GM19351 (cell line): ENCODE data around the gene FUOM.
"Not testable (repeated sequence)": the region's sequence is repeated elsewhere in the genome, so short reads cannot be mapped to it uniquely, and the experiment has no call there.

Source experiments
- ATAC-seq: cut with Tn5 transposase; IDR thresholded peaks from one replicate; pipeline ENCODE4 v1.9.1; 2021; ENCODE audit warnings: mild to moderate bottlenecking, moderate library complexity; ENCODE audit not compliant: unreplicated experiment

FUOM gene

DNA sequence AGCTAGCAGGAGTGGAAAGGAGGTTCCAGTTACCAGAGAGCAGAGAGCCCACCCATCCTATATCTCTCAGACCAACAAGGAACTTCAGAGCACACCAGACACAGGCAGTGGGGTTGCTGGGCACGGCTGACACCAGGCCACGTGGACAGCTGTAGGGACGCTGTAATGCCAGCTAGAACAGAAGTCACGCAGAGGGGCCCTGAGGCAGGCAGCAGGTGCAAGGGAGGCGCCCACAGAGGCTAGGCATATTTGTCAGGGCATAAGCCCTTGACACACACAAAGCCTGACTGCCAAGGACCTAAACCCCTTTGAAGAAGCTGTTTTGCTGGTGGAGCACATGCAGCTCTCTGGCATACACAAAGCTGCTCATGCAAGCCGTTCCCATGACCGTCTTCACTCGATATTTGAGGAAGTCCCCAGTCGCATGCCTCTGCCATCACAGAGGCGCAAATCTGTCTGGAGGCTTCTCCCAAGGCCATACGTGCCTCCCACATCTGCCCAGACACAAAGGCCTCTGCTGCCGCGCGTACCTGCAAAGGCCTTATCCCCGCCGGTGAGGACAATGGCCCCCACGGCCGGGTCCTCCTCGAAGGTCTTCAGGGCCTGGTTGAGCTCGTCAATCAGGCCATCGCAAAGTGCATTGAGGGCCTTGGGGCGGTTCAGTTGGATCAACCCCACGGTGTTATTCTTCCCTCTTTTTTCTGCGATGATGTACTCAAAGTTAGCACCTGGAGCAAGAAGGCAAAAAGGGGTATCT, 12.4 kb upstream of the FUOM start:
- ATAC-seq = no peak

GRCh38 chr10:133368153-133368552, 10.3 kb upstream of the FUOM start:
- no peak for ATAC-seq

GRCh38 chr10:133367461-133367860, 9.6 kb upstream of the FUOM start:
- not testable (repeated sequence) for ATAC-seq

DNA sequence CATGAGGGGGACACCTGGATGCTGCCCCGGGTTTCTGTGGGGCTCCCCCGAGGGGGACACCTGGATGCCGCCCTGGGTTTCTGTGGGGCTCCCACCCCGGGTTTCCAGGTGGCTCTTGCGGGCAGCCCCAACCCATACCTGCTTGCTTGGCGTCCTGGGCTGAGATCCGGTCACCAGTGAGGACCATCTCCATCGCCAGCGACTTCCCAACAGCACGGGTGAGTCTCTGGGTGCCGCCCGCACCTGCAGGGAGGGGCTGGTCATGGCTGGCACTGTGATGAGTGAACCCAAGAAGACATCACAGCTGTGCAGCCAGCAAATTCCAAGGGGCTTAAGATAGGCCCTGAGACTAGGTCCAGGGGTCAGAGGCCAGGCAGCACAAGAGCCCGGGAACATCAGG, 8.9 kb upstream of the FUOM start:
- ATAC-seq = no peak

DNA sequence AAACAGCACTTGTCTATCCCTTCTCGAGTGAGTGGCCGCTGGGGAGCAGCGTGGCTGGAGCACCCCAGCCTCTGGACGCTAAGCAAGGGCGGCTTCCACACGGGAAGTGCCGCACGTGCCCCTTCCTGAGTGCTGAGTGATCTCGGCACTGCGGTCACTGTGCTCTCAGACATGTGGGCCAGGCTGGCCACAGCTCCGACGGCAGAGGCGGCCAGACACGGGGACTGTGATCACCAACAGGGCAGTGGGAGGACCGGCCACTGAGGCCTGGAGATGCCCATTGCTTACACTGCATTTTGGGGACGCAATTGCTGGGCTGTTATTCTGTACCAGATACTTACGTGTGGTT, 8.3 kb upstream of the FUOM start:
- ATAC-seq = no peak

DNA sequence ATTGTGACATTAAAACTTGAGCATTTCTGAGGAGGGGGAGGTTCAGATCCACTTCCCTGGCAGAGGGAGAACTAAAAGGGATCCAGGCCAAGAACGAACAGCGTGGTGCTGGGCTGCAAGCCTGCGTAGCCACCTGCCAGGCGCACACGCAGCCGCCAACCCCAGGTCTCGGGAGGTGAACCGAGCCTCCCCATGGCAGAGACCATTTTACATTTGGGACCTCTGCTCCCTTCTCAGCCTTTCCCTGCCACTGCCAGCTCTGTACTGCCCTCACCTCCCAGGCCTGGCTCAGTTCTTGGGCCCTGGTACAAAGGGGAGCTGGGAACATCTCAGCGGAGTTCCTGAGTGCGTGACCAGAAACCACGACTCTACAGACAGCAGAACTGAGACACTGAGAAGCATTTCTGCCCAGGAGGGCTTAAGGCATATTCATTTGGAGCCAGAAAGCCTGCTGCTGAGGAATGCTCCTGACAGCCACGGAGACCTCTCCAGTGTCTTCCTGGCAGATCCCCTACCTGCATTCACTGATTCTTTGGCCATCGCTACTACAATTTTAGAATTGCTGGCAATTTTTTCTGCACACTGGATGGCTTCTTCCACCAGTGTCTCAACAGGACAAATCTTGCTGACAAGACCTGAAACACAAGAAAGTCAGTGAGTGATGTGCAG, 7.8 kb upstream of the FUOM start:
- ATAC-seq = no peak

GRCh38 chr10:133364645-133365431, 7.0 kb upstream of the FUOM start:
- no peak for ATAC-seq

GRCh38 chr10:133362846-133363245, 5.0 kb upstream of the FUOM start:
- ATAC-seq = no peak

- peak; percentile 24 for ATAC-seq
Measured at GRCh38 chr10:133361773-133362441, 4.1 kb upstream of the FUOM start.

- ATAC-seq = no peak
Measured at GRCh38 chr10:133361227-133361626, 3.4 kb upstream of the FUOM start.

DNA sequence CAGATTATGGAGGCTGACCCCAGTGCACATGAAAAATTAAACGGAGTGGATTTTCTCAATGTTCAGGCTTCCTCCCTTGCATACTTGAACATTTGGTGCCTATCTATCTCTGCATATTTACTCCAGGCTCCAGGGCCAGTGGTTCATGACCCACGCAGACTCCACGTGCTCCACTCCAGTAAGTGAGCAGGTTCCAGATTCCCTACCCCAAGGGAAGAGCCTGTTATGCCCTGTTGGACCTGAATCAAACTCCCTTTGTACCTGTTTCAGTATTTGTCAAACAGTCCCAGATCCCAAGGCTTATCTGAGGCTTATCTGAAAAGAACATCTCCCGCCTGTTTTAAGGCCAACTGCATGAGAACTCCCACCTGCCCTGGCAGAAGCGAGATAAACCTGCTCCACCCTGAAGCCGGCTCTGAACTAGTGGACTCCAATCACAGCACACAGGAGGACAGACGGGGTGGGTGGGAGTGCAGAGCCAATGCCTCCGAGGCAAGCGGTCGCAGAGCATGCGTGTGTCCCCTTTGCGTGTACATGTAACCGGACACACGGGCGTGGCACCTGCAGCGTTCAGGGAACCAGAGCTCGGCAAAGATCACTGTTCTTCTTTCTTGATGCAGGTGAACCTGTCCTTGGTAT, 2.3 kb upstream of the FUOM start:
- no peak for ATAC-seq

DNA sequence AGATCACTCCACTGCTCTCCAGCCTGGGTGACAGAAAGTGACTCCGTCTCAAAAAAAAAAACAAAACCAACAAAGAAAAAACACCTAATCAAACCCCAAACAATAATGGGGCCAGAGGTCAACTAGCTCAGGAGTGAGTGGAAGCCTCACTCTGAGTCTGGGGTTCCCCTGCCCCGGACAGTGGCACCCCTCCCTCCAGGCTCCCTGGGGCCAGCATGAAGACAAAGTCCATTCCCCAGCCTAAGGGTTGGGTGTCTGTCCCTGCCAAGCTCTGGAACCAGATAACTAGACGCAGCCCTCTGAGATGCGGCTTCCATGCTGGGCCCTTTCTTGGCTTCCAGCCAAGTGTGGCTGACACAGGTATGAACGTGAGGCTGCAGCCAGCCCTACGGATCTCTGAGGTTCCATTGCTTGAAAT, 1.7 kb upstream of the FUOM start:
- no peak for ATAC-seq

DNA sequence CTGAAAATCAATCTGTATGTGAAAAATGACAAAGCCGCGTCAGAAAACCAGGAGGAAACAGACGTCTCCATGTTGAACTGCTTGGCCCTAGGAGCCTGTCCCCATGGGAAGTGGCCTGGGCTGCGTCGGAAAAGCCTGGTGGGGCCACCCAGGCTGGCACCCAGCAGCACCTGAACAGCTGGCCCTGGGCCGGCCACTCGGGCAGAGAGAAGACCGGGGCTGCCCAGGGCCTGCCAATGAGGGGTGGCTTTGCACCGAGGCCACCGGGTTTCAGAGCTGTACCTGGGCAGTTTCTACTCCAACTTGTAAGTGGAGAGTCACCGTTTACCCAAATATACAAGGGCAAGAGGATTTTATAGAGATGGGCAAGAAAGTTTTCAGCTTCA, 1.1 kb upstream of the FUOM start:
- ATAC-seq = no peak

GRCh38 chr10:133358162-133358924, 524 bp upstream of the FUOM start:
- ATAC-seq = no peak

DNA sequence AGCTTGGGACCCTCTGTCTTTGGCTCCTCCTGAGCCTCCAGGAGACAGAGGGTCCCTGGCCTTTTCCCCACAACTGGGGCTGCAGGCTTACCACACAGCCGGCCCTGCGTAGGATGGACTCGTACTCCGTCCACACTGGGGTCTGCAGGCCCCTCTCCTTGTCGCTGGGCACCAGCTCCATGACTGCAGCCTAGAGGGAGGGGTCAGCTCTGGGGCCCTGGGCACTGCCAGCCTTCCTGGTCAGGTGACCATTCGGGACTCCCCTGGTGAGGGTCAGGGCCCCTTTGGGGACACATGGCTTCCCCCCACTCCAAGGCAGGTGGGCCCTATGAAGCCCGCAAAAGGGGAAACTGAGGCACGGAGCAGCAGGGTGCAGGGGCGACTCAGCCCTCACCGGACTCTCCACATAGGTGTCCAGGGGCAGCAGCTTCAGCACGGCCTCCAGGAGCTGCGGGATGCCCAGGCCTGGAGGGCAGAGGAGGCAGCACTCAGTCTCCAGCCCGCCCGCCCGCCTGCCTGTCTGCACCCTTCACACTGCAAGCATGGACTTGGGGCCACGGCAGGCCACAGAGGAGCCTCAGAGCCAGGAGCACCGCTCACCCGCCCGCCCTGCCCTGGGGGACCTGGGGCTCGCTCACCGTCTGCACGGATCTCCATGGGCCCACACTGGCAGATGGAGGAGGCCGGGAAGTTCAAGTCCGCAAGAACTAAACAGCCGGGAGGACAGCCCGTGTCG, 1.1 kb downstream of the FUOM start:
- ATAC-seq = peak; percentile 4

DNA sequence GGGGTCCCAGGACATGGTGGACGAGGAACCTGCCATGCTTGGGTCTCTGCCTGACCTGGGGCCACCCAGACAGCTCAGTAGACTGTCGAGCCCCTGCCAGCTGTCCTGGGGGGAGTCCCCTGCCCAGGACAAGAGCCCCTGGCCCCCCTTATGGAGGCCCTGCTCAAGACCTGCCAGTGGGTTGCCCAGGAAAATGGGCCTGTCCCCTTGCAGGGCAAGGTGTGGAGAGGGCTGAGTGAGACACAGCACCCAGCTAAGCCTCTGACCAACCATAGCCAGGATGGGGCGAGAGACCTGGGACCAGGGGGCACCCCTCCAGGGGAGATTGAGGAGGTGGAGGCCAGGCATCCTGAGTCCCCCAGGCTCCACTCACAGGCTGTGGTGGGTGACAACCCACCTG, 1.8 kb downstream of the FUOM start:
- ATAC-seq = no peak

DNA sequence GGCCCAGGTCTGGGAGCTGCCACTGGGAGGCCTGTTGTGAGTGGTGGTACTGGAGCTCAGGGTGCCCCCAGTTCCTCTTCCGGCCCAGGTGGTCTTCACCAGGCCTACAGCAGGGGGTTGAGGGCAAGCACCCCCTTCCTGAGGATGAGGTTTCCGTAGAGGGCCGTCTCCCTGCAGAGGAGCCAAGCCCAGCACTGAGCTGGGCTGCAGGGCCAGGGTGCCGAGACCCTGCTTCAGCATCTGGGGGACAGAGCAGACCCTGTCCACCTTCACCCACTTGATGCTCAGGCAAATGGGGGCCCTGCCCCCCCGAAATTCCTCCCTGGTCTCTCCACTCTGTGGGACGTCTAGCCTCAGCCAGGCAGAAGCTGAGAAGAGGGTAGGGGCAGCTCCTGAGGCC, 2.6 kb downstream of the FUOM start:
- ATAC-seq = no peak

GRCh38 chr10:133354672-133355240, 3.1 kb downstream of the FUOM start:
- no peak for ATAC-seq

- ATAC-seq = no peak
Measured at GRCh38 chr10:133353988-133354605, 3.7 kb downstream of the FUOM start.
